ENCODE results near the gene ZNF217. TPM values are rescaled to one million over a fixed set of nuclear protein-coding genes. Genes with fewer than 3 reads are reported as not detected.
"Not testable (repeated sequence)": the region's sequence is repeated elsewhere in the genome, so short reads cannot be mapped to it uniquely, and the experiment has no call there.

The ZNF217 gene
- 30.4 TPM for total RNA-seq

- ATAC-seq = peak; percentile 60
Measured at GRCh38 chr20:53593466-53594007, at the start of gene ZNF217. TSS of gene ZNF217 (minus strand) at chr20:53593839. CDS start at chr20:53582826, 11,013 bp downstream.

- ATAC-seq = peak; percentile 96
Measured at GRCh38 chr20:53643031-53643832, 49.6 kb upstream of the ZNF217 start.

- peak; percentile 83 for ATAC-seq
Measured at GRCh38 chr20:53642196-53643030, 48.8 kb upstream of the ZNF217 start.

- no peak for ATAC-seq
Measured at GRCh38 chr20:53639647-53640440, 46.2 kb upstream of the ZNF217 start.

- no peak for ATAC-seq
Measured at GRCh38 chr20:53639128-53639527, 45.5 kb upstream of the ZNF217 start.

- ATAC-seq = not testable (repeated sequence)
Measured at GRCh38 chr20:53637310-53637709, 43.7 kb upstream of the ZNF217 start.

- no peak for ATAC-seq
Measured at GRCh38 chr20:53636540-53637097, 43.0 kb upstream of the ZNF217 start.

- no peak for ATAC-seq
Measured at GRCh38 chr20:53635221-53635620, 41.6 kb upstream of the ZNF217 start.

DNA sequence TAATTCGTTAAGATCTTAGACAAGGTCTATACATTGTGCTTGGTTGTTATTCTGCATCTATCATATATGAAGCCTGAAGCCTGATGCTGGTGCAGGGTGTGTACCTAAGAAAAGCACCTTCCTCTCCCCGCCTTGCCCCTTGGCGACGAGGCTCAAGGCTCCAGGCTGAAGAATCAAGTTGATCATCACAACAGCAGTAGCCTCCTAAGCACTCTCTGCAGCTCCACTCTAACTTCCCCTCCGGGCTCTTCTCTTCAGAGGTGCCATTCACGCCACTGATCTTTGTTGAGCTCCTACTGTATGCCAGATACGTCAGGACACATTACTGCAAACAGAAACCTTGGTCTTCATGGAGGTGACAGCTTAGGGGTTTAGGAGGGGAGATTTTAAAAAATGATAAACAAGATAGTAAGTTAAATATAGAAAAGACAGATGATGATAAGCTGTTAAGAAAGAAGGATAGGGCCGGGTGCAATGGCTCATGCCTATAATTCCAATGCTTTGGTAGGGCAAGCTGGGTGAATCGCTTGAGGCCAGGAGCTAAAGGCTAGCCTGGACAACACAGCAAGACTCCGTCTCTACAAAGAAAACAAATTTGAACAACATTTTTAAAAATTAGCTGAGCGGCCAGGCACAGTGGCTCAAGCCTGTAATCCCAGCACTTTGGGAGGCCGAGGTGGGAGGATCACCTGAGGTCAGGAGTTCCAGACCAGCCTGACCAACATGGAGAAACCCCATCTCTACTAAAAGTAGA, 38.4 kb upstream of the ZNF217 start:
- no peak for ATAC-seq

GRCh38 chr20:53629436-53629835, 35.8 kb upstream of the ZNF217 start:
- ATAC-seq = no peak

DNA sequence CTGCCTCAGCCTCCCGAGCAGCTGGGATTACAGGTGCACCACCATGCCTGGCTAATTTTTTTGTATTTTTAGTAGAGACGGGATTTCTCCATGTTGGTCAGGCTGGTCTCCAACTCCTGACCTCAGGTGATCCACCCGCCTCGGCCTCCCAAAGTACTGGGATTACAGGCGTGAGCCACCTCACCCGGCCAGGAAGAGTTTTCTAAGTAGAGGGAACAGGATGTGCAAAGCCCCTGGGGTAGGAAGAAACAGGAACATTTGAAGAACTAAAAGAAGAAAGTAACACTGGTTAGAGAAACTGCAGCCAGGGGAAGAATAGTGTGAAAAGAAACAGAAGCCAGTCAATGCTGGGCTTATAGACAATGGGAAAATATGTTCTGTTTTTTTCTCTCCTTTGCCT, 35.1 kb upstream of the ZNF217 start:
- ATAC-seq = not testable (repeated sequence)

DNA sequence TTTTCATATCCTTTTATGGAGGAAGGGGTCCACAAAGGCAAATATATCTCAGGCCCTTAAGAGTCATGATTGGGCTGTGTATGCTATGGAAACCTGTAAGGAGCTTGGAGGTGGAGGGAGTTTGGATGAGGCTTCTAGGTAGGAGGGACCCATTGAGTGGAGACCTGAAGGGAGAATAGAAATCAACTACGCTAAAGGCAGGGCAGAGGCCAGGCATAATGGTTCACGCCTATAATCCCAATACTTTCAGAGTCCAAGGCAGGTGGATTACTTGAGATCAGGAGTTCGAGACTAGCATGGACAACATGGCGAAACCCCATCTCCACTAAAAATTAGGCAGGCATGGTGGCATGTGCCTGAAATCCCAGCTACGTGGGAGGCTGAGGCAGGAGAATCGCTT, 34.4 kb upstream of the ZNF217 start:
- no peak for ATAC-seq

DNA sequence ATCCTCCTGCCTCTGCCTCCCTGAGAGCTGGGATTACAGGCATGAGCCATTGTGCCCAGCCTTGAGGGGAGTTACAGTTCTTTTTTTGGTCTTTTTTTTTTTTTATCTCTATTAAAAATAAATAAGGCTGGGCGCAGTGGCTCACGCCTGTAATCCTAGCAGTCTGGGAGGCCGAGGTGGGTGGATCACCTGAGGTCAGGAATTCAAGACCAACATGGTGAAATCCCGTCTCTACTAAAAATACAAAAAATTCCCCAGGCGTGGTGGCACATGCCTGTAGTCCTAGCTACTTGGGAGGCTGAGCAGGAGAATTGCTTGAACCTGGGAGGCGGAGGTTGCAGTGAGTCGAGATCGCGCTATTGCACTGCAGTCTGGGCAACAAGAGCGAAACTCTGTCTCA, 33.4 kb upstream of the ZNF217 start:
- not testable (repeated sequence) for ATAC-seq

GRCh38 chr20:53626584-53626983, 32.9 kb upstream of the ZNF217 start:
- no peak for ATAC-seq

- no peak for ATAC-seq
Measured at GRCh38 chr20:53625311-53626129, 31.9 kb upstream of the ZNF217 start.

DNA sequence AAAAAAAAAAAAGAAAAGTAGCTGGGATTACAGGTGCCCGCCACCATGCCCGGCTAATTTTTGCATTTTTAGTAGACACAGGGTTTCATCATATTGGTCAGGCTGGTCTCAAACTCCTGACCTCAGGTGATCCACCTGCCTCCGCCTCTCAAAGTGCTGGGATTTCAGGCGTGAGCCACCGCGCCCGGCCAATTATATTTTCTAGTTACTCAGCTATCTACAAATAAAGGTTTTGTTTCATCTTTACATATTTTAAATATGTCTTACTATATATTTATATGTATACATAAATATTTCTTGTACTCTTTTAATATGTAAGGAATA, 31.2 kb upstream of the ZNF217 start:
- ATAC-seq = not testable (repeated sequence)

DNA sequence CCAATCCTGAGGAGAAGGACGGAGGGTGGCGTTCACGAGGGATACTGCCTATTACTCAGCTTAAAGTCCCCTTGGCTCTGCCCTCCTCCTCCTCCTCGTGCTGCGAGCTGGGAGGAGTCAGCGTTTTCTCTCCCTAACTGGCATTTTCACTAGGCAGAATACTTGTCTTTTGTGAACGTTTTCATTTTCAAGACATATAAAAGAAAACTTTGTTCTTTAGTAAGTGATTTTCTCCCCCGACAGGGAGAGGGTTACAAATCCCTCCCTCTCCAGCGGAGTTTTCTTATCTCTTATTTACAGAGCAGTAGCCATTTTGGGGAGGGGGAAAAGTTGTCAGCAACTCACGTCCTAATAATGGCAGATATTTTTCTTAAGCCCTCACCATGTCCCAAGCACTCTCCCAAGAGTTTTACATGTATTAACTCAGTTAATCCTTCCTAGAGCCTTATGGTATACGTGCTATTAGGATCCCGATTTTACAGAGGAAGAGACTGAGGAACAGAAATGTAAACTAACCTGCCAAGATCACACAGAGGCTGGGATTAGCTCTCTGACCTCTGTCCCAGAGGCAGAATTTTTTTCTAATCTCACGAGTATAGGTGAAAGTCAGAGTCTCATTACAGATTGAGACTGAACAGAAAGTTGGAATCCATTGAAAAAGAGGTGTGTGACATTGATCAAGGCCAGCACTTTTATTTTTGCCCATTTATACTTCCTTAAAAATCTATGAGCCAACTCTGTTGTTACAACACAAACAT, 30.0 kb upstream of the ZNF217 start:
- peak; percentile 55 for ATAC-seq

GRCh38 chr20:53623134-53623453, 29.5 kb upstream of the ZNF217 start:
- ATAC-seq = no peak

- no peak for ATAC-seq
Measured at GRCh38 chr20:53622247-53623133, 28.9 kb upstream of the ZNF217 start.
